K562 (cell line): ENCODE data around the gene TRIM13.

Experiments
- CEBPG ChIP-seq, 3 experiments: fragments of 200-800 bp in 1 of 3; sonication (Bioruptor generic) in 1 of 3; sonication (generic) in 1 of 3; formaldehyde crosslinking in 1 of 3; IDR thresholded peaks in 2 of 3; conservative IDR thresholded peaks in 1 of 3; 2 replicates each; pipeline versions ENCODE4 v1.6.1 to v1.8.0; 2016 to 2022; ENCODE audit warnings: missing compliant biosample characterization in 2 of 3, missing genetic modification characterization in 2 of 3, mild to moderate bottlenecking in 1 of 3, missing genetic modification reagents in 1 of 3
- ESRRB ChIP-seq: fragments of 250-450 bp; sonication (Bioruptor Pico); IDR thresholded peaks from 2 replicates; pipeline ENCODE4 v1.5.0; 2020; ENCODE audit warnings: mild to moderate bottlenecking, moderate library complexity, borderline replicate concordance
- PHF8 ChIP-seq: fragments of 200-600 bp; sonication (generic); IDR thresholded peaks from 2 replicates; pipeline ENCODE4 v1.6.1; 2012; ENCODE audit warnings: mixed run types, mild to moderate bottlenecking, inconsistent platforms, low read length, moderate library complexity, borderline replicate concordance
- SAFB2 ChIP-seq: fragments of 200-400 bp; formaldehyde crosslinking; IDR thresholded peaks from 2 replicates; pipeline ENCODE4 v1.6.1; 2018; ENCODE audit warnings: borderline replicate concordance, low read length, low read depth, moderate library complexity; ENCODE audit not compliant: severe bottlenecking
- ZBTB12 ChIP-seq: fragments of 250-450 bp; sonication (Bioruptor Pico); IDR thresholded peaks from 2 replicates; pipeline ENCODE4 v1.4.0; 2020
- ZNF140 ChIP-seq: fragments of 250-450 bp; sonication (Bioruptor Pico); IDR thresholded peaks from 2 replicates; pipeline ENCODE4 v1.8.0; 2021; ENCODE audit warnings: moderate library complexity, mild to moderate bottlenecking, inconsistent platforms
- ZNF253 ChIP-seq: fragments of 250-450 bp; sonication (Bioruptor Pico); conservative IDR thresholded peaks from 2 replicates; pipeline ENCODE4 v1.6.1; 2021; ENCODE audit warnings: mild to moderate bottlenecking
- TF ChIP-seq, protein P1 (sequence below), 3 experiments: fragments of 200-800 bp in 1 of 3; sonication (Bioruptor generic) in 1 of 3; sonication (generic) in 1 of 3; formaldehyde crosslinking in 1 of 3; IDR thresholded peaks; 2 replicates each; pipeline versions ENCODE4 v1.6.1 to v1.8.0; 2016 to 2022; ENCODE audit warnings: mild to moderate bottlenecking in 2 of 3, missing compliant biosample characterization in 2 of 3, missing genetic modification characterization in 2 of 3, missing genetic modification reagents in 1 of 3

DNA sequence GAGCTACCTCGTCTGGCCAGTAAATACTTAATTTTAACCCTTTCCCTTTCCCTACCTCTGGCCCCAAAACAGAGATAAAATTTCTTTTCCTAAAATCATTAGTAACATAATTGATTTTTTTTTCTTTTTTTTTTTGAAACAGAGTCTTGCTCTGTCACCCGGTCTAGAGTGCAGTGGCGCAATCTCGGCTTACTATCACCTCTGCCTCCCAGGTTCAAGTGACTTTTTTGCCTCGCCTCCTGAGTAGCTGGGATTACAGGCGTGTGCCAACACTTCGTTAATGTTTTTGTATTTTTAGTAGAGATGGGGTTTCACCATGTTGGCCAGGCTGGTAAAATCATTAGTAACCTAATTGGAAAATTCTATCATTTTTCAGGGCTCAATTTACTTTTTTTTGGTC lies 10.4 kb upstream of the TRIM13 start:
- no peak for TF ChIP-seq CEBPG (CRISPR knock-in tag; IDR thresholded peaks at IDR 0.05)
- TF ChIP-seq CEBPG (tag; conservative IDR thresholded peaks at IDR 0.05 in 1 of 2, IDR thresholded peaks at IDR 0.05 in 1 of 2): no peak
- no peak for TF ChIP-seq ZNF253 (CRISPR knock-in tag)
- TF ChIP-seq PHF8: no peak
- TF ChIP-seq ZNF140: no peak
- TF ChIP-seq ESRRB (CRISPR knock-in tag): no peak
- no peak for TF ChIP-seq SAFB2
- no peak for TF ChIP-seq ZBTB12 (CRISPR knock-in tag)
- TF ChIP-seq, protein P1, sequence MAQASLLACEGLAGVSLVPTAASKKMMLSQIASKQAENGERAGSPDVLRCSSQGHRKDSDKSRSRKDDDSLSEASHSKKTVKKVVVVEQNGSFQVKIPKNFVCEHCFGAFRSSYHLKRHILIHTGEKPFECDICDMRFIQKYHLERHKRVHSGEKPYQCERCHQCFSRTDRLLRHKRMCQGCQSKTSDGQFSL (CRISPR knock-in tag; IDR thresholded peaks at IDR 0.05): no peak
- TF ChIP-seq, protein P1 (tag; IDR thresholded peaks at IDR 0.05): no peak
